NCI-H1694 treated with DMSO at 0.1 percent for 48 hours (cell line): ENCODE data around the gene SLC7A6OS.

ENCODE experiments used
- DNase-seq: peaks from one replicate; lab custom pipeline; 2025; lab: John Stamatoyannopoulos, UW

Gene SLC7A6OS

DNA sequence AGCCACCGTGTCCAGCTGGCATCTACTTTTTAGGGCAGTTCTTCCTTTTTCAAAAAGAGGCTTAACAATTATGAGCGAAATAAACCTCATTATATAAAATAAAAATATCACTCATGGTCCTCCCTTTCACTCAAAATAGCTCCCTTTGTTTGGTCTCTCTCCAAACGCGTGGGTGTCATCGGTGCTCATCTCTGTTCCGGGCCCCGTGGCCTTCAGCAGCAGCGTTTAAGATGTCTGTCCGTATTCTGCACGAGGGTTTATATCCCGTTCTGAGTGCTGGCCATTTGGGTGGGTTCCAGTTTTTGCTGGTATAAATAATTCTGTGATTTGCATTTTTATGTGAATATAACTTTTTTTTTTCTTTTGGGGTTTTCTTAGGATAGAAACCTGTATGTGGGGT, 33.5 kb upstream of the SLC7A6OS start:
- DNase-seq, result no peak

DNA sequence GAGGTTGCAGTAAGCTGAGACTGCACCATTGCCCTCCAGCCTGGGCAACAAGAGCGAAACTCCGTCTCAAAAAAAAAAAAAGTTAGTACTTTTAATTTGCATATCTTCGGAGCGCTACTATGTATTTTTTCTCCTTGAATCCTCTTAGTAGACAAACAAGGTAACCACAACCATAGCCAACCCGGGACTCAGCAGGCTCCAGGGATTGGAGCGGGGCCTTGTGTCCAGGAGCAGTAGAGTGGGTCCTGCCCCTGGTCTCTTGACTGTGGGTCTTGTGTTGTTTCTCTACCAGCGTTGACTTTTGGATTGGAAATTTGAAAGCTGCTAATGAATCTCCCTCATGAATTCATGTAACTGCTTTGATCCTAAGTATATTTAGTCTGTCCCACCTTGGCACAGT, 32.4 kb upstream of the SLC7A6OS start:
- no peak for DNase-seq

DNA sequence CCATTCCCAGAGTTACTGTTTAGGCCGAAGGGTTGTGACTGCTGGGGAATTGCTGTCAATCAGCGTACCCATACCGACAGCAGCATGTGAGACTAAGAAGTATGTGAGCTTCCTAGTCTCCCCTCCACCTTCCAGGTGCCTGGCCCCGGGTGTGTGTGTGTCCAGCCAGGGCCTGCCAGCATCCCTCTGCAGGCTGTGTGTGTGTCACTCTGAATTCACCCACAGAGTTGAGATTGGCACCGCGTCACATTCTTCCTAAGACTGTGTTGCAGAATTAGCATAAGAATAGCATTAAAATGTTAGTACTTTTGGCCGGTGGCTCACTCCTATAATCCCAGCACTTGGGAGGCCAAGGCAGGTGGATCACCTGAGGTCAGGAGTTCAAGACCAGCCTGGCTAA, 31.9 kb upstream of the SLC7A6OS start:
- DNase-seq, result no peak

DNA sequence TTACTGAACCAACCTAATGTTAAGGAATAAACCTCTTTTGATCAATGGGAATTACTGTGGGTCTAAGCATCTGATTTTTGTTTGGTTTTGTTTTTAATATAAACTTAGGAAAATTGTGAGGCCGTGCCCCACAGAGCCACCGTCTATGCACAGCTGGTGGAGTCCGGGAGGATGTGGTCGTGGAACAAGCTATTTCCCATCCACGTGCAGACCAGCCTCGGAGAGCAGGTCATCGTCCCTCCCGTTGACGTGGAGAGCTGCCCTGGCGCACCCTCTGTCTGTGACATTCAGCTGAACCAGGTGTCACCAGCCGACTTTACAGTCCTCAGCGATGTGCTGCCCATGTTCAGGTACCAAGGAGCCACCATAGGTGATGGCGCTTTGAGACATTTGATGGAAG, 28.5 kb upstream of the SLC7A6OS start:
- no peak for DNase-seq

DNA sequence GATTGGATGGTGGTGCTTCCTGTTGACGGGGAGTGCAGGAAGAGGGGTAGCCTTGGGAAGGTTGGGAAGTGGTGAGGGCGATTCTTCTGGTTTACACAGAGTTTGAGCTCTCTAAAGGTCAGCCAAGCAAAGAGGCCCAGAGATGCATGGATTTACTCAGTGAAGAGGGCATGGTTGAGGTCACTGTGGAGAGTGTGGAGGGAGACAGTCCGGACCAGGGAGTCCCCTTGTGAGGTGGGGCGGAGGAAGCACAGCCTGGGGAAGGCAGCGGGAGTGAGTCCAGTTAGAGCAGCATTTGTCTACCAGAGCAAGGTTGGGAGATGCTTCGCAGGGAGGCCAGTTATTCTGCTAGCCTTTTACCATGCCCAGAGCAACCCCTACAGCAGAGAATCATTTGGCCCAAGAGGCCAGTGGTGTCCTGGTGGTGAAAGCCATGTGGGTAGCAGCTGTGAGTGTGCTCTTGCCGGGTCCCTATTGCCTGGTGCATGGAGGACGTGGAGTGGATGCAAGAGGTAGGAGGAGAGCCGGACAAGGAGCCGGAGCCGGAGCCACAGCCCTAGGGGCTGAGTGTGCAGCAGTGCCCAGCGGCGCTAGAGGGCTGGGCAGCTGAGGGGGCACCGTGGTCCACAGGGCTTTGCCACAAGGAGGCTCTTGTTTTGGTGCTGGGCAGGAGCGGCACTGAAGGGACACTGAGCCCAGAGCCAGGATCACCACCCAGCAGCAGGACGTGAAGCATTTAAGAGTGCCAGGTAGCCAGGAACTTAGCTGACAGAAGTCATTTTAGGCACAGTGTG, 27.8 kb upstream of the SLC7A6OS start:
- no peak for DNase-seq

DNA sequence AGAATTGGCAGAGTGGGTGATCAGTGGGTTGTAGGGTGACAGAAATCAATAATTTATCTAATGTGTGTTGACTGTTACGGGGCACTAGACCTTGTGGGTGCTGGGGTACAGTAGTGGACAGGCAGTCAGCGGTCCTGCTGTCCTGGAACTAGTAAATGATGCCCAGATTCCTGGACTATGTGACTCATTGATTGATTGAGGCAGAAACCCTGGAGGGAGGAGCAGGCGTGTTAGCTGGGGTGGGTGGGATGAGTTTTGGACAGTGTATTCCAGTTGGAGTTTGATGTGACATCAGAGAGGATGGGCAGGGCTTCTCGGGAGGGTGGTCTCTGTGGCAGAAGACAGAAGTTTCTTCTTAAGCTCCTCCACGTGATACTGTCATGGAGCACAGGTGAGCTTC, 24.4 kb upstream of the SLC7A6OS start:
- DNase-seq, result no peak

DNA sequence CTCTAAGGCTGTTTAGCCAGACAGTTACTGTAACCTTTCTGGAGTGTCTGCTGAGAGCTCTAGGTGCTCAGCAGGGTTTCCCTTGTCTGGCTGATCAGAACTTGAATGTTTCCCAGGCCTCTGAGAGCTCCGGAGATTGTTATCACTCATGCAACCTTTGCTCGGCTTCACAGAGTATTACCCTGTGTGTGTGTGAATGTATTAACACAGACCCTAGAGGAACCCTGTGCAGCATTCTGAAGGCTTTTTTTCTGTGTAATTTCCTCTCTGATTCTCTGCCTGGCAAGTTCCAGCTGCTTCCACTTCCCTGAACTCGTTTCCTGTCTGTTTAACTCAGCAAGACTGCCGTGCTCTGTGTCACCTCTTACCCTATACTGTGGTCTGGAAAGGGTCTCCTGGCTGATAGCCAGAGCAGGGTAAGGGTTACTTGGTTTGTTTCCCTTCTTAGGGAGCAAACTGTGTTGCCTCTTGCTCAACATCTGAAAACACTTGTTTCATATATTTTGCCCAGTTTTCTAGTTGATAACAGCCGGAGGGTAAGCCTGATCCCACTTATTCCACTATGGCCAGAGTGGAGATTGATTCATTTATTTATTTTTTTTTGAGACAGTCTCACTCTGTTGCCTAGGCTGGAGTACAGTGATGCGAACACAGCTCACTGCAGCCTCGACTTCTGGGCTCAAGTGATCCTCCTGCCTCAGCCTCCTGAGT, 21.8 kb upstream of the SLC7A6OS start:
- no peak for DNase-seq

DNA sequence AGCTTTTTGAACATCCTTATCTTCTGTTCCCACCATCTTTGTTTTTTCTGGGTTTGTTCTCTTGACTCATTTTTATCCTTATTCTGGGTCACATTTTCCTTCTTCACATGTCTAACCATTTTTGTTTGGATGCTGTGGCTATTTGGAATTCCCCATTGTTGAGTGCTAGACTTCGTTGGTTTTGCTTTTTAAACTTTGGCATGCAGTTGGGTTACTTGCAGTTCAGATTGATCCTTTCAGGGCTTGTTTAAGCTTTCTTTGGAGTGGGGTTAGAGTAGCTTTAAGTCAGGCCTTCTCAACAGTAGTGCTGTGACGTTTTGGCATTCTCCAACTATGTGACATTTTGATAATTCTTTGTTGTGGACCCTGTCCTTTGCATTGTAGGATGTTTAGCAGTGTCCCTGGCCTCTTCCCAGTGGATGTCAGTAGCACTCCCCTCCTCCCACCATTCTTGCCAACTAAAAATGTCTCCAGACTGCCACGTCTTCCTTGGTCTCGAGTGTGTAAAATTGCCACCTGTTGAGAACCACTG, 21.2 kb upstream of the SLC7A6OS start:
- no peak for DNase-seq

DNA sequence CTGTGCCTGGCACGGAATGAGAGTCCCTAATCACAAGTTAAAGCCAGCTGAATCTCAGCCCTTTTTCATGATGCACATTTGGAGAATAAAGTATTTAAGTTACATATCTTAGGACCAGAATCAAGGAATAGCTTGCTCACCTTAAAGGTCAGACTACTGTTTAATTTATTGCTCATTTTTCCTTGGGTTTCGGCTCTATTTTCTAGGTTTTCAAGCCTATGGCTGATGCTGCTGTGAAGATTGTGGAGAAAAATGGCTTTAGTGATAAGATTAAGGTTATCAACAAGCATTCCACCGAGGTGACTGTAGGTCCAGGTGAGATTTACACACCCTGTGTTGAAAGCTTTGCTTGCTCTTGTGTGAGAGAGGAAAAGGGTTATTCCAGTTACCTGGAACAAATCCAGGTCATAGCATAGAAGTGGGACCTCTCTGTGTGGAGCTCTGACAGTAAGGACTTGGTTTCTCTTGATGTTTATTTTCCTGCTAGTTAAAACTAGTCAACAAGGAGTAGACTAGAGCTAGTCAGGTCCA, 18.2 kb upstream of the SLC7A6OS start:
- no peak for DNase-seq

DNA sequence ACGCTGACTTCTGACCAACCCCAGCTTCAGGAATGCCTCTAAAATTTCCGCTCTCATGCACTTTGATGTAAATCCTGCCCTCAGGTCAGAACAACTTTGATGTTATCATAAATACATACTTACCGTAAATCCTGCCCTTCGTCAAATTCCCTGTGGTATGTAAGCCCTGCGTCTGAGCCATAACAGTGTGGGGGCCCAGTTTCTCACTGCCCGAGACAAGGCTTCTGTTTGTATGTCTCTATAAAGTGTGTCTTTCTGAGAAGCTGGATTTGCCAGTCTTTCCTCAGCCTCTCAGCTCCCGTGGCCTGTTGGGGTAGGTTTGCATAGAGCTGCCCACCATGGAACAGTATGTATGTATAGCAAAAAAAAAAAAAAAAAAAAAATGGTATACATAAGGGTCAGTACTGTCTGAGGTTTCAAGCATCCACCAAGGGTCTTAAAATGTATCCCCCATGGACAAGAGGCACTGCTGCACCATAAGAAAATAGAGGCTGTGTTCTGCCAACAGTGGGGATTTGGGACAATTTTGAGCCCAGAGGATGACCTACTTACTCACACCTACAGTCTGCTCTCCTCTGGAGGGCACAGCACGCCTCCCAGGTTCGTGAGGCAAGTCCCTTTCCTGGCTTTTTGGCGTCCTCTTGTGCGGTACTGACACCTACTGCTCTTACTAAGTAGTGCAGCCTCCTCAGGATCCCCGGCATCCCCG, 17.6 kb upstream of the SLC7A6OS start:
- peak; percentile 85 for DNase-seq

DNA sequence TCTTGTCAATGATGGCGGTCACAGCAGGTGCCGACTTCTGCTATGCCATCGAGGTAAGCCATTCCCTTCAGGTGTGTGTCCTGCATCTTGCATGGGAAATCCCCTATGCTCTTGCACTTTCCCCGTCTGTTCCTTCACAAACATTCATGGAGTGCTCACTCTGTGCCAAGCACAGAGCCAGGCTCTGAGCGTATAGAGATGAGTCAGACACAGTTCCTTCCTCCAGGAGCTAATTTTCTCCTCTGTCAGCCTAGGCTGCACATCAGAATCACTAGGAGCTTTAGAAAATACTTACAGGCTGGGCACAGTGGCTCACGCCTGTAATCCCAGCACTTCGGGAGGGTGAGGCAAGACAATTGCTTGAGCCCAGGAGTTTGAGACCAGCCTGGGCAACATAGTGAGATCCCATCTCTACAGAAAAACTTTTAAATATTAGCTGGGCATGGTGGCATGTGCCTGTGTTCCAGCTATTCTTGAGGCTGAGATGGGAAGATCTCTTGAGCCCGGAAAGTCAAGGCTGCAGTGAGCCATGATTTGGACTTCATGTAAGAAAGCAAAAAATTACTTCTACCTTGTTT, 14.1 kb upstream of the SLC7A6OS start:
- DNase-seq, result no peak

DNA sequence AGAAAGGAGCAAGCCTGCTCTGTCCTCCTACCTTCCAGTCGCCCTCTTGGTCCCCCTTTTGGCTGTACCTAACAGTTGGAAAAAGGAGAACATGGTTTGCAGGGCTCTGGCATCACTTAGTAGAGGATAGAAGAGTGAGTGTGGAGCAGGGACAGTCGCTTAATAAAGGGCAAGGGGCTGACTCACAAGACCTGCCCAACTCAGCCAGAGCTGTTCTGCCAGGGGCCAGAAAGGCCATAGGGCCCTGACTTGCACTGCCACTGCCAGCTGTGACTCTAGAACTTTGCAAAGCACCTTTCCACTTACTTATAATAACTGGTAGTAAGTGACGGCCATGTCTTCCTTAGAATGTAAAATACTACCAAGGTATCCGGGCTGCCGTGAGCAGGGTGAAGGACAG, 13.6 kb upstream of the SLC7A6OS start:
- DNase-seq, result no peak

DNA sequence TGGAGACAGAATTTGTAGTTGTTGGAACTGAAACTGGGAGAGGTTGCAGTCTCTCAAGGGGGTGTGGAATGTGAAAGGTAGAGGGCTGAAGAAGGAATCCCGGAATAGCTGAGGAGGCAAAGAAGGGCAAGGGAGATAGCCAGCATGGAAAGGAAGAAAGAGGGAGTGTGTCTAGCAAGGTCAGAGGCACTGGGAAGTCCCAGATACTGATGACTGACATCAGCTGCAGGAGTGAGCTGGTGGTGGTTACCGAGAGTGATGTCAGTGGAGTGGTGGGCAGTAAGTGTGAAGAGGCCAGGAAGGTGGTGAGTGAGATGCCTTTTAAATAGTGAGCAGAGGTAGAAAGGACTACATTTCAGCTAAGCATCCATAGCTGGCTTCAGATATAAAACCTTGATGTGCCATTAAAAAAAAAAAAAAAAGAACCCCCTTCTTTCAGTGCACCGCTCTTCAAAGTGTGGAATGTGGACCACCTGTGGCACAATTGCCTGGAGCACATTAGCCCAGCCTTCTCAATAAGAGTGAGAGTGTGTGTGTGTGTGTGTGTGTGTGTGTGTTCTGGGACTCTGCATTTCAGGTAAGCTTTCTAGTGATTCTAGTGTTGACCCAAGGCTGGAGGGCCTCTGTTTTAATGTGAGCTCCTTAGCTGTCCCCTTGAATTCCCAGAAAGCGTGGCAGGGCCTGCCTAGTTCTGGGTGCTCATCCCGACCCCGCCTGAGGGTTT, 8.6 kb upstream of the SLC7A6OS start:
- DNase-seq, result no peak

DNA sequence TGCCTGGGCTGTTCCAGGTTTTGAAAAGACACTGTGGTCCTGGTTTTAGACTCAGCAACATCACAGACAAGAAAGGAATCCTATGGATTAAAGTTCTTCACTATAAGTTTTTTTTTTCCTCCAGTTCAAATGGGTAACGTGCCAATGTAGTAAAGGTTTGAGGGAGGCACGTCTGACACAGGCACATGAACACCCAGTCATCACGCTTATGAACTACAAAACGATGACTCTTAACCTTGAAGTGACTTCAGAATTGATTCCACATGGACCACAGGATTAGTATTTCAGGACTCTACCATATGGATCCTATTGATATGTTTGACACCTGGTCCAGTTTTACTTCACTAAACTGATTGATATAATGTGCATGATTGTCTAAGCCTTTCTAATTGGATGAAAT, 2.4 kb upstream of the SLC7A6OS start:
- DNase-seq, result no peak

DNA sequence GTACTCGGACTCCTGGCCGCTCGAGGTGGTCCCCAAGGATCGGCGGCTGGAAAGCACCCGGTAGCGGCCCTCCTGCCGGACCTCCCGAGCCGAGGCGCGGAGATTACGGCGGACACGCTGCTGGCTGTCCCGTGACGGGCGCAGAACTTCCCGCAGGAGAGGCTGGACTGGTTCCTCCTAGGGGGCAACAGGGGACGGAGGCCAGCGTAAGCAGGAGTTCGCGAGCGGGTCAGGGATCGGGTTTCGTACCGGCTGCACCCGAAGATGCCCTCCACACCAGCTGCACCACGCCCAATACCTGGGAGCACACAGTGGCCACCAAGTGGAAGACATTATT, 341 bp downstream of the SLC7A6OS start:
- no peak for DNase-seq

DNA sequence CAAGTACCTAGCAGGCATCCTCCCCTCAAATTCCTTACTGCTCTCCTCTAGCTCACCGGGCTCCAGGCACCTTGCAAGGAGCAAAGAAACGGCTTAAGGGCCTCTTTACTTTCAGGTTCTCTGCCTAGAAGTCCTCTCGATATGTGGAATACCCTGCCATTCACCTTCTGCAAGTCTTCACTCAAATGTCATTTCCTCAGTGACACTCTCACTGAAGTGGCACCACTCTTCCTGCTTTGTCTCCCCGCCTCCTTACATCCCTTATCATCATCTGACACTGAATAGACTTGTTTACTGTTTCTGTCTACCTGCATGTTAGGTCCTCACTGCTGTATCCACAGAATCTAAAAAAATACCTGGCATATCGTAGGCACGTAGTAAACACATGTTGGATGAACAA, 947 bp downstream of the SLC7A6OS start:
- DNase-seq, result no peak

DNA sequence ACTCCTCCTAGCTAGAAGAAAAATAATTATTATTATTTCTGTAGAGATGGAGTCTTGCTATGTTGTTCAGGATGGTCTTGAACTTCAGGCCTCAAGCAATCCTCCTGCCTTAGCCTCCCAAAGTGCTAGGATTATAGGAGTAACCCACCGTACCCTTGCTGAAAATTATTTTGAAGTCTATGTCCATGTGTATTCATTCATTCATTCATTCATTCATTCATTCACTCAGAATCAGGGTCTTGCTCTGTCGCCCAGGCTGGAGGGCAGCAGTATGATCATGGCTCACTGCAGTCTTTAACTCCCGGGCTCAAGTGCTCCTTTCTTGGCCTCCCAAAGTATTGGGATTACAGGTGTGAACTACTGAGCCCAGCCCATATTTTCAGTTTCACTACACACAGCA, 4.1 kb downstream of the SLC7A6OS start:
- DNase-seq, result no peak

DNA sequence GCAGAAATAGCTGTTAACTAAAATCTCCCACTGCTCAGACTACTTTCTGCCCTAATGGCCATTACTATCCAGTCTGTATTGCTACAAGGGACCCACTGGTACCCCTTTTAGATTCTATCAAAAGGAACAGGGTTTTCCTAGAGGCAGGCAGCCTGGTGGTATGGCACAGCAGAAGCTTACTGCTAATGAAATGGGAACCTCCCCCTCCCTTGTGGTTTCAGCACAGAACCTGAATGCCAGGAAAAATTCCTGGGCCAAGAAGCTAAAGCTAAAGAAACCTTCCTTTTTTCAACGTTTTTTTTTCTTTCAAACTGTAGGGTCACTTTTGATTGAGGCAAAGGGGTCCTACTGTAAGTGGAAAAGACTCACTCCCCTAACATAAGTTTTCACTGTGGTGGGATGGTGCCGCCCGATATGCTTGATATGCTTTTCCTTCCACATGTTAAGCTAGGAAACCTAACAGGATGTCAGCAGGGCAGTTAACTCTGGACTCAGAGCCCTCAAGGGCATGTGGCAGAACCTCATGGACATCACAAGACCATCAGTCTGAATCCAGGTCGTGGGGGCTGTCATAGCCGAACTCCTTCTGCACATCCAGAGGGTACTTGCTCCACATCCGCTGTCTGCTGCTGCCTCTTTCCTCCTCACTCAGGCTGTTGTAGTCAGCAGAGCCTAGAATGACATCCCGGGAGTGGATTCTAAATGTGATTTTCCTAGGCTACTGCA, 9.8 kb downstream of the SLC7A6OS start:
- no peak for DNase-seq

DNA sequence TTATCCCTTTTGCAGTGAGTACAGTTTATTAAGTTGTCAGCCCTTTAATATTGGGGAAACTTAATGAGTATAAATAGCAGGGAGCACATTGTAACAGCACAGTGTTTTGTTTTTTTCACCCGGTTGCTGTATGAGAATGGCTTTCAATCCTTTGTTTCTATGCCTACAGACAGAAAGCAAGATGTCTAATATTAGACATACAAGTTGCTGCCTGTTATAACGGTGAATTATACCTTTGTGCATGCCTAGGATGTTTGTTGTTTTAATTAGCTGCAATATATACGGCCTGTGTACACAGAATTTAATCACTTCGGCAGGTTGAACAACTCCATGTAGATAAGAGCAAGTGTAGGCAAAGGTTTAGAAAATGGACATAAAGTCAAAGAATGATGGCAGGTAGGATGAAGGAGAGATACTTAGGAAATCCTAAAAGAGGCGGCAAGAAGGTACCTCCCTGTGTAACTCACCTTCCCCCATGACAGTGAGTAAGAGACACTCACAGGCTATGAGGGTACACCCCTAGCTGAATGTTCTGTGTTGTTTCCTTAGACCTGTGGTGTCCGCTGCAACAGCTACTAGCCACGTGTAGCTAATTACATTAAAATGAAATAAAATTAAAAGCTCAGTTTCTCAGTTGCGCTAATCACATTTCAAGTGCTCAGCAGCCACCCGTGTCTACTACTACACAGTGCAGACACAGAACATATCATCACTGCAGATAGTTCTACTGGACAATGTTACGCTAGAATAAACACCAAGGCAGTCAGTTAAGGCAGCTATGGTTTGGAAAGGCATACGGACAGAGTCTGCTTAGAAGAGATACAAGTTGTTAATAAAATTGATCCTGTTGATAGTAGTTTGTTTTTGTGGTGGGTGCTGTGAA, 10.9 kb downstream of the SLC7A6OS start:
- no peak for DNase-seq
